ENCODE measurements around the gene USP6NL.

USP6NL gene

DNA sequence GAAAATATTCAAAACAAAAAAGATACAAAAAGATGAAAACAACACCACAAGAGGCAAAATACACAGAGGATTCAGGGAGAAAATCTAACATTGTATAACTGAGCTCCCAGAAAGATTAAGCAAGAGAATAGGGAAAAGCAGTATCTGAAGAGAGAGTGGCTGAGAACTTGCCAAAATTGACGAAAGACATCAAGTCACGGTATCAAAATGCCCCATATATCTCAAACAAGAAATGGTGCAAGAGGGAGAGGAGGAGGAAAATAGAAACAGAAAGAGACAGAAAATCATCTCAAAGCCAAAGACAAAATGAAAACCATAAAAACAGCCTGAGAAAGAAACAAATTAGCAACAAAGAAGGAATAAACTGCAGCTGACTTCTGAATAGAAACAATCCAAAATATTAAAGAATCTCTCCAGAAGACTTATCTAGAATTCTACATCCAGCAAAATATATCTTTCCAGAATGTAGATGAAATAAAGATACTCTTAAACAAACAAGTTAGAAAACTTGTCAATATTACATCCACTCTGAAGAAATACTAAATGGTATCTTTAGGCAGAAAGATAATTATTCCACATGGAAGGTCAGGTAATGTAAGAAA lies 5.5 kb downstream of the USP6NL start:
- H3K4me2 ChIP-seq (ENCODE audit: insufficient read depth, low read length, poor library complexity, severe bottlenecking): no peak overlapping the region
- no CpG with 5 or more reads among the region's 2 CpGs for whole genome bisulfite sequencing, 2 donors (ENCODE audit: extremely low coverage in 2 of 2, insufficient read length in 2 of 2, insufficient replicate concordance in 1 of 2)
- no peak overlapping the region for H4K91ac ChIP-seq (ENCODE audit: low read depth, low read length, poor library complexity)
- no peak overlapping the region for H3K23ac ChIP-seq (ENCODE audit: low read depth, low read length, poor library complexity)
- H4K8ac ChIP-seq (ENCODE audit: low read depth, low read length): no peak overlapping the region
- H3K18ac ChIP-seq (ENCODE audit: low read length): no peak overlapping the region
- H3K27ac ChIP-seq (replicated peaks; ENCODE audit: low read length): no peak overlapping the region
- H3K4me1 ChIP-seq (ENCODE audit: control insufficient read depth in 2 of 2, insufficient read depth in 1 of 2, low read depth in 1 of 2, low read length in 2 of 2): peaks cover 7 to 10% of the 10 kb centered on the region in 2 donors
- H2AFZ ChIP-seq (ENCODE audit: low read length): no peak overlapping the region
- H3K9me3 ChIP-seq (replicated peaks in 1 of 2; ENCODE audit: control insufficient read depth in 2 of 2, insufficient read depth in 1 of 2, low read depth in 1 of 2, low read length in 2 of 2): peaks cover 0 to 15% of the 10 kb centered on the region in 2 donors
- H3K79me1 ChIP-seq (ENCODE audit: low read depth, low read length): no peaks in the 10 kb centered on the region
- H3K4me3 ChIP-seq (ENCODE audit: low read length in 2 of 2): no peak overlapping the region
- H3K36me3 ChIP-seq (replicated peaks in 1 of 2; ENCODE audit: control insufficient read depth in 2 of 2, insufficient read depth in 2 of 2, low read length in 2 of 2): peaks cover 3 to 5% of the 10 kb centered on the region in 2 donors
- DNase-seq (ENCODE audit: low spot score): no peak
- no peaks in the 10 kb centered on the region for H3K27me3 ChIP-seq (ENCODE audit: control insufficient read depth in 3 of 3, insufficient read depth in 3 of 3, low read depth in 1 of 3, low read length in 3 of 3)
- no peak overlapping the region for H2BK120ac ChIP-seq (ENCODE audit: low read depth, low read length)
- no peak overlapping the region for H3K14ac ChIP-seq (ENCODE audit: low read length)
- no peak overlapping the region for H3K9ac ChIP-seq (ENCODE audit: low read depth, low read length, poor library complexity)
- no peak overlapping the region for H2AK5ac ChIP-seq (ENCODE audit: low read depth, low read length)
- H2BK15ac ChIP-seq (ENCODE audit: low read length): no peak overlapping the region
- H2BK5ac ChIP-seq (ENCODE audit: low read length): no peak overlapping the region
- H2BK12ac ChIP-seq (ENCODE audit: low read length): no peak overlapping the region
- no peak overlapping the region for H3K4ac ChIP-seq (ENCODE audit: low read length)

DNA sequence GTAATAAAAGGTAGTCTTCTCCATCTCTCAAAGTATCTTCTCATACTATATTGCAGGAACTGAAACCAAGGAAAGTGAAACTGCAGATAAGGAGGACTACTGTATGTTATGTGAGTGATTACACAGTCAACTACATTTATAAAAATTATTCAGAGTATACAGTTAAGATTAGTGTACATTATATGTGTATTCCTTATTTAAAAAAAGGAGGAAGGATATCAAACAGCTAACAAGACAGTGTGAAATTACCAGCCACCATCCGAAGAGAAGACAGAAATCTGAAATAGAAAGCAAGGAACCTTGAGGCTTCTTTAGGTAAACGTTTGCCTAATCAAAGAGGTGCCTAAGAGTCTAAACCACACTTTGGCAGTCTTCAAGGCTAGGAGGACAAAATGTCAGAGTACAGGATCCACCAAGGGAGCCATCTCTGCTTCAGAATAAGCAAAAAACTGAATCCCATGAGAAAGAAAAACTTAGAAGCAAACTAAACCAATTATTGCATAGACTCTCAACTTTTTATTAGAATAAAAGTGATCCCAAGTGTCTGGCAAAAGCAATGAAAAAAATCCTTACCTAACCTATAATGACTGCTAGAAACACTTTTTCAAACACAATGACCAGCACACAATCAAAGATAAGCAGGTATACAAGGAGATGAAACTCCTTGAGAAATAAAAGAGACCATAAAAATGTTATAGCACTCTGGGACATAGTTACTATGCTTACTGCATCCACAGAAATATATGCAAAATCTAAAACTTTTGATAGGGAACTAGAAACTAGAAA lies 6.4 kb downstream of the USP6NL start:
- no peak overlapping the region for H3K9ac ChIP-seq (ENCODE audit: low read depth, low read length, poor library complexity)
- no peak overlapping the region for H3K18ac ChIP-seq (ENCODE audit: low read length)
- no peak overlapping the region for H3K23ac ChIP-seq (ENCODE audit: low read depth, low read length, poor library complexity)
- H2BK5ac ChIP-seq (ENCODE audit: low read length): no peak overlapping the region
- no peak overlapping the region for H3K27ac ChIP-seq (replicated peaks; ENCODE audit: low read length)
- no peak overlapping the region for H2BK120ac ChIP-seq (ENCODE audit: low read depth, low read length)
- no peak overlapping the region for H2AFZ ChIP-seq (ENCODE audit: low read length)
- no peak overlapping the region for H2BK15ac ChIP-seq (ENCODE audit: low read length)
- no peak overlapping the region for H2BK12ac ChIP-seq (ENCODE audit: low read length)
- H4K91ac ChIP-seq (ENCODE audit: low read depth, low read length, poor library complexity): no peak overlapping the region
- H3K79me1 ChIP-seq (ENCODE audit: low read depth, low read length): no peaks in the 10 kb centered on the region
- H3K36me3 ChIP-seq (replicated peaks in 1 of 2; ENCODE audit: control insufficient read depth in 2 of 2, insufficient read depth in 2 of 2, low read length in 2 of 2): peaks cover 3 to 10% of the 10 kb centered on the region in 2 donors
- no peak for DNase-seq (ENCODE audit: low spot score)
- H3K9me3 ChIP-seq (replicated peaks in 1 of 2; ENCODE audit: control insufficient read depth in 2 of 2, insufficient read depth in 1 of 2, low read depth in 1 of 2, low read length in 2 of 2): peaks cover 0 to 15% of the 10 kb centered on the region in 2 donors
- H4K8ac ChIP-seq (ENCODE audit: low read depth, low read length): no peak overlapping the region
- no peak overlapping the region for H3K4me3 ChIP-seq (ENCODE audit: low read length in 2 of 2)
- no peaks in the 10 kb centered on the region for H3K27me3 ChIP-seq (ENCODE audit: control insufficient read depth in 3 of 3, insufficient read depth in 3 of 3, low read depth in 1 of 3, low read length in 3 of 3)
- H3K4ac ChIP-seq (ENCODE audit: low read length): no peak overlapping the region
- H3K4me1 ChIP-seq (ENCODE audit: control insufficient read depth in 2 of 2, insufficient read depth in 1 of 2, low read depth in 1 of 2, low read length in 2 of 2): peaks cover 7 to 10% of the 10 kb centered on the region in 2 donors
- no peak overlapping the region for H3K4me2 ChIP-seq (ENCODE audit: insufficient read depth, low read length, poor library complexity, severe bottlenecking)
- WGBS, 2 donors (ENCODE audit: extremely low coverage in 2 of 2, insufficient read length in 2 of 2, insufficient replicate concordance in 1 of 2): no CpG with 5 or more reads among the region's 2 CpGs
- no peak overlapping the region for H3K14ac ChIP-seq (ENCODE audit: low read length)
- H2AK5ac ChIP-seq (ENCODE audit: low read depth, low read length): no peak overlapping the region

DNA sequence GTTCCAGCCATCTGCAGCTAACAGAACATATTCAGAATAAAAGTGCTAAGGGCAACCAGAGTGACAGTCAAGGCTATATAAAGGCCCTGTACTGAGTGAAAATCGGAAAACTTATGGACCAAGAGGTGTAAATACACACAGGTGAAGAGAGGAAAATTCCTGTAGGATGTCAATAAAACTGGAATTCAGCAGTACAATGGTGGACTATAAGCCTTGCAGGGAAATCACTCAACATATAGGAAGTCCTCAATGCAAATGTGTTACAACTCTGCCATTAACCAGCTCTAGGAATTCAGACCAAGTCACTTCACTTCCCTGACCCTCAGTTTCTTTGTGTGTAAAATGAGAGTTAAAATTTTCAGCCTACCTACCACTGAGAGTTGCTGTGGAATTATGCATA lies 7.7 kb downstream of the USP6NL start:
- no peak overlapping the region for H2AFZ ChIP-seq (ENCODE audit: low read length)
- peaks cover 2 to 7% of the 10 kb centered on the region in 2 donors for H3K4me1 ChIP-seq (ENCODE audit: control insufficient read depth in 2 of 2, insufficient read depth in 1 of 2, low read depth in 1 of 2, low read length in 2 of 2)
- no peaks in the 10 kb centered on the region for H3K79me1 ChIP-seq (ENCODE audit: low read depth, low read length)
- no peak overlapping the region for H2BK15ac ChIP-seq (ENCODE audit: low read length)
- H3K9me3 ChIP-seq (replicated peaks in 1 of 2; ENCODE audit: control insufficient read depth in 2 of 2, insufficient read depth in 1 of 2, low read depth in 1 of 2, low read length in 2 of 2): peaks cover 0 to 15% of the 10 kb centered on the region in 2 donors
- H3K9ac ChIP-seq (ENCODE audit: low read depth, low read length, poor library complexity): no peak overlapping the region
- H3K14ac ChIP-seq (ENCODE audit: low read length): no peak overlapping the region
- no peak overlapping the region for H2BK12ac ChIP-seq (ENCODE audit: low read length)
- no peaks in the 10 kb centered on the region for H3K27me3 ChIP-seq (ENCODE audit: control insufficient read depth in 3 of 3, insufficient read depth in 3 of 3, low read depth in 1 of 3, low read length in 3 of 3)
- no peak overlapping the region for H2BK120ac ChIP-seq (ENCODE audit: low read depth, low read length)
- H3K4me3 ChIP-seq (ENCODE audit: low read length in 2 of 2): no peak overlapping the region
- no peak overlapping the region for H4K8ac ChIP-seq (ENCODE audit: low read depth, low read length)
- H2AK5ac ChIP-seq (ENCODE audit: low read depth, low read length): no peak overlapping the region
- H4K91ac ChIP-seq (ENCODE audit: low read depth, low read length, poor library complexity): no peak overlapping the region
- WGBS, 2 donors (ENCODE audit: extremely low coverage in 2 of 2, insufficient read length in 2 of 2, insufficient replicate concordance in 1 of 2): no CpG with 5 or more reads among the region's 1 CpG
- no peak overlapping the region for H2BK5ac ChIP-seq (ENCODE audit: low read length)
- no peak overlapping the region for H3K23ac ChIP-seq (ENCODE audit: low read depth, low read length, poor library complexity)
- no peak overlapping the region for H3K4me2 ChIP-seq (ENCODE audit: insufficient read depth, low read length, poor library complexity, severe bottlenecking)
- no peak overlapping the region for H3K4ac ChIP-seq (ENCODE audit: low read length)
- no peak for DNase-seq (ENCODE audit: low spot score)
- no peak overlapping the region for H3K27ac ChIP-seq (replicated peaks; ENCODE audit: low read length)
- peaks cover 2 to 11% of the 10 kb centered on the region in 2 donors for H3K36me3 ChIP-seq (replicated peaks in 1 of 2; ENCODE audit: control insufficient read depth in 2 of 2, insufficient read depth in 2 of 2, low read length in 2 of 2)
- no peak overlapping the region for H3K18ac ChIP-seq (ENCODE audit: low read length)

GRCh38 chr10:11602919-11603523 lies 8.4 kb downstream of the USP6NL start:
- H2AFZ ChIP-seq (ENCODE audit: low read length): no peak overlapping the region
- no peak overlapping the region for H3K4me2 ChIP-seq (ENCODE audit: insufficient read depth, low read length, poor library complexity, severe bottlenecking)
- H4K91ac ChIP-seq (ENCODE audit: low read depth, low read length, poor library complexity): no peak overlapping the region
- no peak overlapping the region for H2BK15ac ChIP-seq (ENCODE audit: low read length)
- no peak overlapping the region for H3K27ac ChIP-seq (replicated peaks; ENCODE audit: low read length)
- peaks cover 0 to 11% of the 10 kb centered on the region in 2 donors for H3K9me3 ChIP-seq (replicated peaks in 1 of 2; ENCODE audit: control insufficient read depth in 2 of 2, insufficient read depth in 1 of 2, low read depth in 1 of 2, low read length in 2 of 2)
- H3K18ac ChIP-seq (ENCODE audit: low read length): no peak overlapping the region
- H2BK12ac ChIP-seq (ENCODE audit: low read length): no peak overlapping the region
- no peaks in the 10 kb centered on the region for H3K27me3 ChIP-seq (ENCODE audit: control insufficient read depth in 3 of 3, insufficient read depth in 3 of 3, low read depth in 1 of 3, low read length in 3 of 3)
- H3K79me1 ChIP-seq (ENCODE audit: low read depth, low read length): no peaks in the 10 kb centered on the region
- no CpG with 5 or more reads among the region's 7 CpGs for WGBS, 2 donors (ENCODE audit: extremely low coverage in 2 of 2, insufficient read length in 2 of 2, insufficient replicate concordance in 1 of 2)
- H3K4me3 ChIP-seq (ENCODE audit: low read length in 2 of 2): no peak overlapping the region
- H3K4ac ChIP-seq (ENCODE audit: low read length): no peak overlapping the region
- H3K9ac ChIP-seq (ENCODE audit: low read depth, low read length, poor library complexity): no peak overlapping the region
- H3K14ac ChIP-seq (ENCODE audit: low read length): no peak overlapping the region
- H2AK5ac ChIP-seq (ENCODE audit: low read depth, low read length): no peak overlapping the region
- H4K8ac ChIP-seq (ENCODE audit: low read depth, low read length): no peak overlapping the region
- no peak overlapping the region for H2BK5ac ChIP-seq (ENCODE audit: low read length)
- DNase-seq (ENCODE audit: low spot score): no peak
- H3K4me1 ChIP-seq (ENCODE audit: control insufficient read depth in 2 of 2, insufficient read depth in 1 of 2, low read depth in 1 of 2, low read length in 2 of 2): peaks cover 2% of the 10 kb centered on the region in 2 donors
- H2BK120ac ChIP-seq (ENCODE audit: low read depth, low read length): no peak overlapping the region
- no peak overlapping the region for H3K23ac ChIP-seq (ENCODE audit: low read depth, low read length, poor library complexity)
- H3K36me3 ChIP-seq (replicated peaks in 1 of 2; ENCODE audit: control insufficient read depth in 2 of 2, insufficient read depth in 2 of 2, low read length in 2 of 2): peaks cover 2 to 11% of the 10 kb centered on the region in 2 donors
